ENCODE results near the gene E2F1. TPM values are rescaled to one million over a fixed set of nuclear protein-coding genes. Genes with fewer than 3 reads are reported as not detected.

E2F1 gene
- total and polyA plus RNA-seq, 2 donors (not counting 3 experiments of a cell fraction or from before 2014, with no cell fraction given): 20.7 to 29.6 TPM

DNA sequence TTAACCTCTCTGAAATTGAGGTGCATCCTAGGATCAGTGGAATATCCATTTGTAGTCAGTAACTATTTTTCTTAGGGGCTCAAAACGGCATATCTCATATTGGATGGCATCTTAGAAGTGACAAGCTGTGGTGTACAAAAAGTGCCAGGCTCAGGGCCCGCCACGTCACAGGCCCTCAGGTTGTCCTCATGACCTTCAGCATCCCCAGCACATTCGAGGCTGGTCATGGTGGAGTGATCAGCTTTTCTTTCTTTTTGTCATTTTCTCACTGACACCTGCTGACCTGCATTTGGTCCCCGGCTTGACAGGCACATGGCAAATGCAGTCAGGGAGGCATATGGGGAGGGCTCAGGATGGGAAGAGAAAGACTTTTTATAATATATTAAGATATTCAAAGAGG, 7.1 kb upstream of the E2F1 start:
- BruUV-seq (replicated peaks): no TSS peak
- H3K36me3 ChIP-seq (ENCODE audit: control insufficient read depth in 2 of 2, extremely low read depth in 1 of 2, insufficient read depth in 2 of 2, low read length in 2 of 2): no peaks in the 10 kb centered on the region
- no peaks in the 10 kb centered on the region for H3K9me1 ChIP-seq (replicated peaks; ENCODE audit: control insufficient read depth, extremely low read depth, insufficient read depth, low read length)
- no peak overlapping the region for H3K27ac ChIP-seq (ENCODE audit: insufficient read depth, low read depth, low read length)
- H3K4me1 ChIP-seq (ENCODE audit: control insufficient read depth, extremely low read depth, insufficient read depth, low read length): peaks cover 11% of the 10 kb centered on the region
- CTCF ChIA-PET: interaction anchor here (0.7 to 2.1 kb wide), 2 partner anchors 11 to 39 kb away, joined by 3 to 4 read pairs; no protein-coding TSS in a partner anchor
- DNase-seq (ENCODE audit: low read depth, low spot score) (no peak), FAIRE-seq (no peak)
- TF ChIP-seq POLR2AphosphoS5 (IDR thresholded peaks at IDR 0.05; ENCODE audit: insufficient read depth, low read depth, low read length) (no peak), EZH2 (IDR thresholded peaks at IDR 0.05; ENCODE audit: borderline replicate concordance, low read depth, low read length, severe bottlenecking) (no peak), MYC (IDR thresholded peaks at IDR 0.05; ENCODE audit: low read depth, low read length) (no peak), POLR2A (IDR thresholded peaks at IDR 0.05; ENCODE audit: low read depth, low read length) (no peak), FOS (IDR thresholded peaks at IDR 0.05; ENCODE audit: borderline replicate concordance, insufficient read depth, low read length) (no peak), GATA2 (IDR thresholded peaks at IDR 0.05; ENCODE audit: insufficient read depth, insufficient read length, low read depth, low read length) (no peak), JUN (IDR thresholded peaks at IDR 0.05; ENCODE audit: borderline replicate concordance, insufficient read depth, insufficient read length, low read depth) (no peak)
- TF ChIP-seq, protein P1, sequence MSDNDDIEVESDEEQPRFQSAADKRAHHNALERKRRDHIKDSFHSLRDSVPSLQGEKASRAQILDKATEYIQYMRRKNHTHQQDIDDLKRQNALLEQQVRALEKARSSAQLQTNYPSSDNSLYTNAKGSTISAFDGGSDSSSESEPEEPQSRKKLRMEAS (IDR thresholded peaks at IDR 0.05; ENCODE audit: insufficient read depth, insufficient read length): no peak
- TF ChIP-seq, protein P2, sequence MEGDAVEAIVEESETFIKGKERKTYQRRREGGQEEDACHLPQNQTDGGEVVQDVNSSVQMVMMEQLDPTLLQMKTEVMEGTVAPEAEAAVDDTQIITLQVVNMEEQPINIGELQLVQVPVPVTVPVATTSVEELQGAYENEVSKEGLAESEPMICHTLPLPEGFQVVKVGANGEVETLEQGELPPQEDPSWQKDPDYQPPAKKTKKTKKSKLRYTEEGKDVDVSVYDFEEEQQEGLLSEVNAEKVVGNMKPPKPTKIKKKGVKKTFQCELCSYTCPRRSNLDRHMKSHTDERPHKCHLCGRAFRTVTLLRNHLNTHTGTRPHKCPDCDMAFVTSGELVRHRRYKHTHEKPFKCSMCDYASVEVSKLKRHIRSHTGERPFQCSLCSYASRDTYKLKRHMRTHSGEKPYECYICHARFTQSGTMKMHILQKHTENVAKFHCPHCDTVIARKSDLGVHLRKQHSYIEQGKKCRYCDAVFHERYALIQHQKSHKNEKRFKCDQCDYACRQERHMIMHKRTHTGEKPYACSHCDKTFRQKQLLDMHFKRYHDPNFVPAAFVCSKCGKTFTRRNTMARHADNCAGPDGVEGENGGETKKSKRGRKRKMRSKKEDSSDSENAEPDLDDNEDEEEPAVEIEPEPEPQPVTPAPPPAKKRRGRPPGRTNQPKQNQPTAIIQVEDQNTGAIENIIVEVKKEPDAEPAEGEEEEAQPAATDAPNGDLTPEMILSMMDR (IDR thresholded peaks at IDR 0.05; ENCODE audit: extremely low read depth in 1 of 2, insufficient read depth in 1 of 2, low read depth in 1 of 2, low read length in 2 of 2): no peak
- H3K9me3 ChIP-seq (replicated peaks; ENCODE audit: control insufficient read depth, insufficient read depth, low read length): no peaks in the 10 kb centered on the region
- no peak overlapping the region for H3K4me3 ChIP-seq (replicated peaks in 1 of 3; ENCODE audit: insufficient read depth in 1 of 3, low read depth in 1 of 3, low read length in 3 of 3)
- no peak overlapping the region for H3K9ac ChIP-seq (replicated peaks; ENCODE audit: extremely low read depth, insufficient read depth, low read length)
- POLR2A ChIA-PET: no interaction called here
- no peaks in the 10 kb centered on the region for H4K20me1 ChIP-seq (replicated peaks; ENCODE audit: control insufficient read depth, extremely low read depth, insufficient read depth, low read length)
- H3K79me2 ChIP-seq (ENCODE audit: control insufficient read depth, insufficient read depth, low read length): no peaks in the 10 kb centered on the region
- no peaks in the 10 kb centered on the region for H3K27me3 ChIP-seq (ENCODE audit: control insufficient read depth in 2 of 2, insufficient read depth in 2 of 2, low read length in 2 of 2)
- intact Hi-C loops (cut with micrococcal nuclease): no loop called here
- no peak overlapping the region for H3K4me2 ChIP-seq (ENCODE audit: insufficient read depth, low read length)
- no peak overlapping the region for H2AFZ ChIP-seq (ENCODE audit: low read depth, low read length)
- dilution Hi-C loops (cut with MboI; ENCODE audit: extremely low pct_ligation_motif_present, low sequenced_read_pairs): no loop called here
